Central memory CD8-positive, alpha-beta T cell (primary cell): ENCODE data around the gene C14orf119.
"Not testable (repeated sequence)": the region's sequence is repeated elsewhere in the genome, so short reads cannot be mapped to it uniquely, and the experiment has no call there.

Experiments
- ATAC-seq: fragments of 150-1000 bp; cut with Tn5 transposase; replicated peaks from 2 replicates; pipeline ENCODE4 v1.10.0; 2022; ENCODE audit warnings: mild to moderate bottlenecking, moderate FRiP score, moderate number of reproducible peaks; ENCODE audit not compliant: poor library complexity, severe bottlenecking; ENCODE audit errors: extremely low read depth
- DNase-seq, 2 donors: peaks; one replicate each; pipeline ENCODE4 v3.0.0; 2021; ENCODE audit warnings: low spot score in 2 of 2
- H3K27ac Mint-ChIP-seq: one replicate; pipeline ENCODE4 v1.8.0; 2022; ENCODE audit warnings: low read depth, mild to moderate bottlenecking, moderate library complexity, mixed read lengths
- H3K27me3 Mint-ChIP-seq: one replicate; pipeline ENCODE4 v1.8.0; 2022; ENCODE audit warnings: mixed read lengths
- H3K36me3 Mint-ChIP-seq: one replicate; pipeline ENCODE4 v1.8.0; 2022; ENCODE audit warnings: mild to moderate bottlenecking, moderate library complexity, mixed read lengths; ENCODE audit not compliant: insufficient read depth
- H3K4me1 Mint-ChIP-seq: one replicate; pipeline ENCODE4 v1.8.0; 2022; ENCODE audit warnings: mixed read lengths
- H3K4me3 Mint-ChIP-seq: one replicate; pipeline ENCODE4 v1.8.0; 2022; ENCODE audit warnings: mild to moderate bottlenecking, moderate library complexity, mixed read lengths
- H3K9me3 Mint-ChIP-seq: one replicate; pipeline ENCODE4 v1.8.0; 2022; ENCODE audit warnings: mixed read lengths

C14orf119 gene

DNA sequence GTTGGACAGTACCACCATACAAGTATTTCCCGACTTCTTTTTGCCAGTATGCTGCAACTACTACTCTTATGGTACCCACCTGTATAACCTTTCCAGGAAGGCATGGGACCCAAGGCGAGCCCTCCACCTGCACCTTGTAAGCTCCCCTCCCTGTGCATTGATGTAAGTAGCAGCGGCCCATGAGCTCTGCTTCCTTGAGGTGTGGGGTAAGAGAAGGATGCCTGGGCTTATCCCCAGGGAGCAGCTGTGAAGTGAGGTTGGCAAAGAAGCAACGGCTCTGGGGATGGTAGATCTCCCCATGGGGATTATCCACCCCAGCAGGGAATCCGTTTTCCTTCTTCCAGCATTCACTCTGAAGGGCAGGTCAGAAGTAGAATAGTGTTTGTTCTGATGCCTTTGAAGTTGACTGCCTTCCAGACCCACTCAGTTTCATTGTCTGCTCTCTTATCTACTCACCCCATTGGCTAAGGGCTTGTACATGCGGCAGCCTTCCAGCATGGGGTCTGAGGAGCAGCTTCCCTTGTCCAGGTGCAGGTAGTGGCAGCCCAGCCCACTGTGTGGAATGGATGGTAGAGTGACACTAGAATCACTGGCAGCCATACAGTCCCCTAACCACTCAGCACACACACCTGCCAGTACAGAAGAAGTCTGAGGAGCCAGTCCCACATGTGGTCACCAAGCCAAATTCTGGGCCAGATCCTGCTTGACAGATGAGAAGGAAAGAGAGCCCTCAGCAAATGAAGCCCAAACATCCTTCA is 6.1 kb downstream of the C14orf119 start:
- no peak for ATAC-seq

DNA sequence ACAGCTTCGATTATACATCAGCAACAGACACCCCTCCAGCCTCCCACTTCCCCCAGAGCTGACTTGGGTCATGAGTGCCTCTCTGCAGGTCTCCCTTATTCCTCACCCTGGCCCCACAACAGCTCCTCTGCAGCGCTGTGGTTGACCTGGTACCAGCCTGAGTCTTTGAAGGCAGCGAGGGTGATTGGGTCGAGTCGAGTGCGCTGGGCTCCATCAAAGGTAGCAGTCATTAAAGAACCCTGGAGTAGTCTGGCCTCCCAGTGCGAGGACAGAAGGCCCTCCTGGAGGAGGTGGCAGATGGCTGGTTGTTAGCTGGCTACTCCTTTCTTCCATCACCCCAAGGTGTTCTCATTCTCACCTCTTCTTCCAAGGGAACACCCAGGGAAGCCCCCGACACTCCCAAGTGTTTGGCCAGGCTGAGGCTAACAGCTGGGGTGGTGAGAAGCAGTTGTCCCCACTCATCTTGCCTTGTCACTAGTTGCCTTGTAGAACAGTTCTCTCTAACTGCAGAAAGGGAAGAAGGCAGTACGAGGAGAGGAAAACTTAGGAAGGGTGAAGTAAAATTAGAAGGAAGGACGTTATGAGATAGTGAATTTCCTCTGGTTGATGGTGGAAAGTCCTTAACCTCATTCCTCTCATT is 6.8 kb downstream of the C14orf119 start:
- no peak for DNase-seq
- peaks cover 17% of the 10 kb centered on the region for H3K4me1 Mint-ChIP-seq
- peaks cover 24% of the 10 kb centered on the region for H3K36me3 Mint-ChIP-seq
- H3K27me3 Mint-ChIP-seq, result peaks cover 7% of the 10 kb centered on the region
- no peak overlapping the region for H3K27ac Mint-ChIP-seq
- no peak for ATAC-seq
- no peaks in the 10 kb centered on the region for H3K9me3 Mint-ChIP-seq
- H3K4me3 Mint-ChIP-seq, result no peak overlapping the region

More for the DNA sequence above, 6.1 kb downstream of the C14orf119 start:
- H3K4me1 Mint-ChIP-seq, result peaks cover 17% of the 10 kb centered on the region
- H3K4me3 Mint-ChIP-seq, result no peak overlapping the region
- no peak overlapping the region for H3K27ac Mint-ChIP-seq
- H3K27me3 Mint-ChIP-seq, result peaks cover 7% of the 10 kb centered on the region
- H3K36me3 Mint-ChIP-seq, result peaks cover 27% of the 10 kb centered on the region
- no peak for DNase-seq
- H3K9me3 Mint-ChIP-seq, result no peaks in the 10 kb centered on the region

DNA sequence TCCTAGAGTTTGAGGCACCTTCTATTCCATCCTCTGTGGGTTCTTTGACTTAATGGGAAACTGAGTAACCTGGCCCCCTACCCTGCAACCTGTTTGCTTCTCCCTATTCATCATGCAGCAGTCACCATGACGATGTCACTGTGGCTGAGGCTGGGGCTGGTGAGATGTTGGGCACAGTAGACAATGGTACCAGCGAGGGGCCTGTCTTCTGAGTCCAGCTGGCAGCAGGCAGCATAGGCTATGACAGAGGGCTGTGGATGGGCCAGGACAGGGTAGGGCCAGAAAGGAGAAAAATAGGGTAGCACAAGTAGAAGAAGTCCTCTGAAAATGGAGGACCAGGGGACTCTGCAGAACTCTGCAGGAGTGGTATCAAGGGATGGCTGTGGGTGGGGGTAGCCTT is 7.5 kb downstream of the C14orf119 start:
- H3K27ac Mint-ChIP-seq, result no peak overlapping the region
- H3K4me1 Mint-ChIP-seq, result peaks cover 17% of the 10 kb centered on the region
- H3K4me3 Mint-ChIP-seq, result no peak overlapping the region
- peaks cover 19% of the 10 kb centered on the region for H3K36me3 Mint-ChIP-seq
- H3K9me3 Mint-ChIP-seq, result no peaks in the 10 kb centered on the region
- ATAC-seq (no peak), DNase-seq (no peak)
- H3K27me3 Mint-ChIP-seq, result peaks cover 7% of the 10 kb centered on the region

DNA sequence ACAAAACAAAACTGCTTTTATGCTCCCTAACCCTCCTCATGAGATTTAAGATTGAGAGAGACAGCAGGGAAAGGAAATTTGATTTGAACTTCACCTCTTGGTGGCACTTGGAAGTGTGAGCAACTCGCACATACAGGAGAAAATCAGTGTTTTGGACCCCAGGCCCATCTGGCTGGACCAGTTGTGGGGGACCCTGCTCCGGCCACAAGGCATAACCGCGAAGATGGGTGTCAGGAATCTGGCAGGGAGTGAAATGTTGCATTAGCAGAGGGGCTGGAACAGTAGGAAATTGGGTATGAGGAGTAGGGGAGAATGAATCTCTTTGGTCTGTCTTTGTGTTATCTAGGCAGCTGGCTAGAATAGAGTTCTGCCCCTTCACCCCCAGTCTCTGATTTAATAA is 8.3 kb downstream of the C14orf119 start:
- H3K36me3 Mint-ChIP-seq, result peaks cover 14% of the 10 kb centered on the region
- no peak overlapping the region for H3K27ac Mint-ChIP-seq
- peaks cover 7% of the 10 kb centered on the region for H3K27me3 Mint-ChIP-seq
- H3K4me1 Mint-ChIP-seq, result peaks cover 17% of the 10 kb centered on the region
- no peak for DNase-seq
- no peaks in the 10 kb centered on the region for H3K9me3 Mint-ChIP-seq
- no peak overlapping the region for H3K4me3 Mint-ChIP-seq
- no peak for ATAC-seq

DNA sequence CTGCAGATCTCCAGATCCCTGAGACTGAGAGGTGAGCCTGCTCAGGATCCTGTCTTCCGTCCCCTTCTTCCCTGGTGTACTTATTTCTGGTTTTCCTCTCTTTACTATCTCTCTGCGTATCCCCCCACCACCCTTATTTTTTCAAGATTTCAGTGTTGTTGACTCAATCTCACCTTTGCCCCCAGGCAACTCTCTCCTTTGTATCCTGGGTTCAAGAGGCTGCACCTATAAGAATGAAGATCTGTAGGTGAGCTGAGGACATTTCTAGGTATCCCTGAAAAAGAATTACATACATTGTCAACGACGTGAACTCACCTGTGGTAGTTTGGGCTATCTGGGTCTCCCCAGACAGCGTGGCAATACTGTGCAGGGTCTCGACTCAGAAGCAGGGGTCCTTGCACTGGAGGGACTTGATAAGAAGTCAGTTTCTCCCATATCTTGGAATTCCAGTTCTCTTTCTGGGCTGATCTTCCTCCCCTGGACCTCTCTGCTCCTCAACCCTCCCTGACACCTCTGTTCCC is 8.8 kb downstream of the C14orf119 start:
- no peak for ATAC-seq
- no peak overlapping the region for H3K4me3 Mint-ChIP-seq
- DNase-seq, result no peak
- H3K36me3 Mint-ChIP-seq, result peaks cover 10% of the 10 kb centered on the region
- H3K9me3 Mint-ChIP-seq, result no peaks in the 10 kb centered on the region
- H3K27ac Mint-ChIP-seq, result no peak overlapping the region
- H3K27me3 Mint-ChIP-seq, result peaks cover 7% of the 10 kb centered on the region
- H3K4me1 Mint-ChIP-seq, result peaks cover 15% of the 10 kb centered on the region

DNA sequence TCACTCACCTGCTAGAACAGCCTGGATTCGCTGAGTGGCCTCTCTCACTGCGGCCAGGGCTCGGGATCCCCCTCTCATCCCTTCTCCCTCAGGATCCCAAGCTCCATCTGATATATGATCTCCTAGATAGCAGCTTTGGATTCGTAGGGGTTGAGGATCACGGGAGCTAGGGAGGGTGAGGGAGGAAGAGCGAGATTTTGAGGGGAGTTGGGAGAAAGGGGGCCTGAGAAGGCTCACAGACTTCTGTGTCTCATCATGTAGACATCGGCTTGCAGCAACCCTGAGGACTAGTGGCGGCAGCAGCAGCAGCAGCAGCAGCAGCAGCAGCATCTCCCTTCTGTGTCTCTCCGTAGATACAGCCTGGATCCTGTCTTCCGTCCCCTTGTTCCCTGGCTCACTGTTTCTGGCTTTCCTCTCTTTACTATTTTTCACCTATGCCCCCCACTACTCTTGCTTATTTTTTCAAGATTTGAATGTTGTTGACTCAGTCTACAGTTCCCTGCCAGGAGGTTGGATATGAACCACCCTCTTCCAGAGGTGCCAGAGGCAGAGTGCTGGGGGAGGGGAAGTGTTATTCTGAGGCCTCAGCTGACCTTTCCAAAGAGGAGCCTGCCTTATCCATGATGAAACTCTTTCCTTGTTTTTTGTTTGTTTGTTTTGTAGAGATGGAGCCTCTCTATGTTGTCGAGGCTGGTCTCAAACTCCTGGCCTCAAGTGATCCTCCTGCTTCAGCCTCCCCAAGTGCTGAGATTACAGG is 9.5 kb downstream of the C14orf119 start, which contains the start of gene CIROP:
Gene CIROP (minus strand): TSS at position 399 of the 757 bp plus-strand sequence. CDS start 69 bp downstream, at position 330.
- no peak within 1 kb of the TSS for H3K4me3 Mint-ChIP-seq
- H3K36me3 Mint-ChIP-seq, result peaks cover 7% of the 10 kb centered on the region
- ATAC-seq, result no peak

DNA sequence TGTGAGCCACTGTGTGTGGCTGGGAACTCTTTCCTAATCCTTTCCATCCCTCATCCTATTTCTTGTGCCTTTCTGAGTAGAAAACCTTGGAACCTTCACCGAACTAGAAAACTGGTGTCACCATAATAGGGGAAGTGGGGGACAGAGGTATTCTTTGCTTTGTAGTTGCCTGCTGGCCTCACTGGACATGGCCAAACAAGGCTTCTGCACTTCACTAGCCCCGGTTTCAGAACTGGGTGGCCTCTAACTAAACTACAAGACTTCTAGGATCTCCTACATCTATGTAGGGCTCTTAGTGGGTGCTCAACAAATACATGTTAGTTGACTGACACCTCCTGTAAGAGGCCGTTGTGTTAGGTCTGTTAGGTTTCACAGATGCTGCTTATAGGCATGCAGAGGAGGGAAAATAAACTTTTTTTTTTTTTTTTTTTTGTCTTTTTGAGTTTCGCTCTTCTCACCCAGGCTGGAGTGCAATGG is 10.1 kb downstream of the C14orf119 start:
- DNase-seq, result no peak
- Mint-ChIP-seq H3K9me3 (no peaks in the 10 kb centered on the region), H3K36me3 (peaks cover 4% of the 10 kb centered on the region), H3K27ac (no peak overlapping the region), H3K4me1 (peaks cover 2% of the 10 kb centered on the region), H3K27me3 (peaks cover 7% of the 10 kb centered on the region), H3K4me3 (no peak overlapping the region)
- no peak for ATAC-seq

More for the DNA sequence above, 9.5 kb downstream of the C14orf119 start, which contains the start of gene CIROP:
- Mint-ChIP-seq H3K4me1 (peaks cover 9% of the 10 kb centered on the region), H3K27me3 (peaks cover 7% of the 10 kb centered on the region), H3K27ac (no peak within 1 kb of the TSS), H3K9me3 (no peaks in the 10 kb centered on the region)
- no peak for DNase-seq

DNA sequence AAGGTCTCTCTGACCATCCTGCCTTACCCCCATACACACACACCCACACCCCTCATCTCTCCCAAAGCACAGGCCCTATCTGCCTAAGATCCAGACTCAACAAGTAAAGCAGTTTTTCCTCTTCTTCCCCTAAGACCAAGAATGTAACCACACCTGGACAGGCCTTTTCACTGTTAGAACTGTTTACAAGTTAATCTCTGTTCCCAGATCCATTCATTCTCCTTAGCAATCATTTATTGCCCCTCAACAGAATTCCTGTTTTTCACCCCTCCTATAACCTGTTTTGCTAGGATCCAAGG is 11.4 kb downstream of the C14orf119 start:
- Mint-ChIP-seq H3K4me3 (no peak overlapping the region), H3K36me3 (peaks cover 4% of the 10 kb centered on the region), H3K9me3 (no peaks in the 10 kb centered on the region), H3K27ac (no peak overlapping the region), H3K27me3 (peaks cover 7% of the 10 kb centered on the region), H3K4me1 (no peaks in the 10 kb centered on the region)
- DNase-seq (no peak), ATAC-seq (no peak)

DNA sequence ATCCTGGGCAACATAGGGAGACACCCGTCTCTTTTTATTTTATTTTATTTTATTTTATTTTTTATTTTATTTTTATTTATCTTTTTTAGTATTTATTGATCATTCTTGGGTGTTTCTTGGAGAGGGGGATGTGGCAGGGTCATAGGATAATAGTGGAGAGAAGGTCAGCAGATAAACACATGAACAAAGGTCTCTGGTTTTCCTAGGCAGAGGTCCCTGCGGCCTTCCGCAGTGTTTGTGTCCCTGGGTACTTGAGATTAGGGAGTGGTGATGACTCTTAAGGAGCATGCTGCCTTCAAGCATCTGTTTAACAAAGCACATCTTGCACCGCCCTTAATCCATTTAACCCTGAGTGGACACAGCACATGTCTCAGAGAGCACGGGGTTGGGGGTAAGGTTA is 12.3 kb downstream of the C14orf119 start:
- not testable (repeated sequence) for H3K9me3 Mint-ChIP-seq

DNA sequence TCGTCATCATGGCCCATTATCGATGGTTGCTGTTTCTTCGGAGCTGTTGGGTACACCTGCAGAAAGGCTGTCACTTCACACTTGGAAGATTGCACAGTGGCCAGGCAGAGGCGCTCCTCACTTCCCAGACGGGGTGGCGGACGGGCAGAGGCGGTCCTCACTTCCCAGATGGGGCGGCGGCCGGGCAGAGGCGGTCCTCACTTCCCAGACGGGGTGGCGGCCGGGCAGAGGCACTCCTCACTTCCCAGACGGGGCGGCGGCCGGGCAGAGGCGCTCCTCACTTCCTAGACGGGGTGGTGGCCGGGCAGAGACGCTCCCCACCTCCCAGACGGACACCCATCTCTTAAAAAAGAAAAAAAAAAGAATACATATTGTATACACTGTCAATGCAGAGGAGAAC is 12.9 kb downstream of the C14orf119 start:
- H3K4me1 Mint-ChIP-seq, H3K9me3 Mint-ChIP-seq, ATAC-seq, H3K27me3 Mint-ChIP-seq, DNase-seq, H3K36me3 Mint-ChIP-seq, H3K4me3 Mint-ChIP-seq, H3K27ac Mint-ChIP-seq: not testable (repeated sequence)

More for the DNA sequence above, 12.3 kb downstream of the C14orf119 start:
- not testable (repeated sequence) for H3K4me3 Mint-ChIP-seq, ATAC-seq, H3K4me1 Mint-ChIP-seq, H3K27me3 Mint-ChIP-seq, DNase-seq, H3K27ac Mint-ChIP-seq, H3K36me3 Mint-ChIP-seq

DNA sequence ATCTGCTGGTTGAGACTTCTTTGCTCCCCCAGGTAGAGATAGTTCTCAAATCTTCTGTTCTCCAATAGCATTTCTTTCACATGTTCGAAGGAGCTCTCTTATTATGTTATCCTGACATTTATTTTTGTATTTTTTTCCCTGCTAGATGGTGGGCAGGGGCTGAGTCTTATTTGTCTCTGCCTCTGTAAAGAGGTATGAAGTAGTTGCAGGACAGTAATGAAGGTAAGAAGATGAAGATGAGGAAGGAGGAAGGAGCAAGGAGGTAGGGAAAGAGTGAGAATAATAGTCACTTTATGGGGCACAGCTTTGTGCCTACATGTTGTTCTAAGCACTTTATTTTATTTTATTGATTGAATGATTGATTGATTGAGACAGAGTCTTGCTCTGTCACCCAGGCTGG is 14.5 kb downstream of the C14orf119 start:
- ATAC-seq, result no peak
- peaks cover 9% of the 10 kb centered on the region for H3K27me3 Mint-ChIP-seq
- H3K36me3 Mint-ChIP-seq, result peaks cover 4% of the 10 kb centered on the region
- H3K4me1 Mint-ChIP-seq, result no peaks in the 10 kb centered on the region
- no peak overlapping the region for H3K4me3 Mint-ChIP-seq
- no peak for DNase-seq
- H3K9me3 Mint-ChIP-seq, result no peaks in the 10 kb centered on the region
- H3K27ac Mint-ChIP-seq, result no peak overlapping the region

DNA sequence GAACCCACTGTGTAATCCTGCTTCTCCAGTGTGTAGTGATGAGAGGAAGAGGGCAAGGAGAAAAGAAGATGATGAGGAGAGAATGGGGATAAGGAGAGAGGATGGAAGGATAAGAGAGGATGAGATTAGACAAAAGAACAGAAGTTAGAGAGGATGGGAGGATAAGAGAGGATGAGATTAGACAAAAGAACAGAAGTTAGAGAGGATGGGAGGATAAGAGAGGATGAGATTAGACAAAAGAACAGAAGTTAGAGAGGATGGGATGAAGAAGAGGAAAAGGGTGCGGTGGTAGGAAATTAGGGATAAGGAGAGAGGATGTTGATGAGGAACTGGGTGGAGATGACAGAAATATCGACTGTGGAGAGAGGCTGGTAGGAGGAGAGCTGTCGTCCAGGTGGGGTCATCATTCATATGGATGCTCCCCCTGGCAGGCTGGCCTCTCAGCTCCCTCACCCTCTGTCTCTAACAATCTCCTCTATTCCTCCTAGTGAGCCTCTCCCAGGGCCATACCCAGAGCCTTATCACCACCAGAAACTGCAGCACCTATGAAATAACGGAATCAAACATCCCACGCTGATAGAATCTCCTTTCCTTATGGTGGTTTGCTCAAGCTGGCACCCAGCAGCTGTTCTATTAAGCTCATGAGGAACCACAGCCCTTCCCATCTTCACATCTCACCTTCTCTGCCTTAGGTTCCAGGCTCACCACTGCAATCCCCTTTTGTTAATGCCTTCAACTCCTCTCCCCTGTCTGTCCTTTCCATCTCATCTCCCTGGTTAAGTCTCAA is 15.5 kb downstream of the C14orf119 start:
- no peaks in the 10 kb centered on the region for H3K4me1 Mint-ChIP-seq
- peaks cover 1% of the 10 kb centered on the region for H3K36me3 Mint-ChIP-seq
- no peak for DNase-seq
- H3K9me3 Mint-ChIP-seq, result no peaks in the 10 kb centered on the region
- H3K4me3 Mint-ChIP-seq, result no peak overlapping the region
- H3K27ac Mint-ChIP-seq, result no peak overlapping the region
- no peak for ATAC-seq
- peaks cover 20% of the 10 kb centered on the region for H3K27me3 Mint-ChIP-seq
